H1 (cell line): Measurements from ENCODE around the gene ESRP2. TPM values are rescaled to one million over a fixed set of nuclear protein-coding genes. Genes with fewer than 3 reads are reported as not detected.

Source experiments
- CTCF ChIA-PET: fragments of 300-600 bp; sonication (Branson Sonifier 250); formaldehyde crosslinking; loops from one replicate; lab custom pipeline; 2021; ENCODE audit not compliant: partially characterized antibody; lab: Charles Lee
- POLR2A ChIA-PET: fragments of 300-600 bp; sonication (Branson Sonifier 250); formaldehyde crosslinking; loops from one replicate; lab custom pipeline; 2021; ENCODE audit warnings: inconsistent platforms; ENCODE audit not compliant: partially characterized antibody; lab: Charles Lee
- DNase-seq, 2 experiments: peaks; one replicate each; pipeline versions ENCODE4 v3.0.0 to v3.0.0-alpha.2; 2010 to 2022; ENCODE audit warnings: low spot score in 2 of 2, low read depth in 1 of 2, mixed read lengths in 1 of 2
- FAIRE-seq: peaks from 2 replicates; lab custom pipeline; 2011; peaks lifted over from hg19 to GRCh38; lab: Jason Lieb, UNC
- H2AFZ ChIP-seq: 2 replicates; pipeline ENCODE4 v1.8.1; 2012; ENCODE audit warnings: low read length, inconsistent platforms
- H2AK5ac ChIP-seq: 2 replicates; pipeline ENCODE4 v1.6.1; 2013; ENCODE audit warnings: low read depth, low read length
- H2BK120ac ChIP-seq: replicated peaks from 2 replicates; pipeline ENCODE3; 2013; ENCODE audit warnings: low read depth, low read length, inconsistent platforms
- H2BK12ac ChIP-seq: 2 replicates; pipeline ENCODE4 v1.6.1; 2013; ENCODE audit warnings: low read depth, low read length
- H2BK15ac ChIP-seq: 2 replicates; pipeline ENCODE4 v1.6.1; 2013; ENCODE audit warnings: low read length
- H2BK20ac ChIP-seq: 2 replicates; pipeline ENCODE4 v1.6.1; 2013; ENCODE audit warnings: low read length
- H2BK5ac ChIP-seq: 2 replicates; pipeline ENCODE4 v1.6.1; 2013; ENCODE audit warnings: low read depth, low read length
- H3K14ac ChIP-seq: 2 replicates; pipeline ENCODE4 v1.6.1; 2013; ENCODE audit warnings: inconsistent platforms; ENCODE audit not compliant: insufficient read length
- H3K18ac ChIP-seq: 2 replicates; pipeline ENCODE4 v1.6.1; 2013; ENCODE audit warnings: low read length; ENCODE audit errors: extremely low read depth
- H3K23ac ChIP-seq: 2 replicates; pipeline ENCODE4 v1.6.1; 2013; ENCODE audit warnings: inconsistent platforms; ENCODE audit not compliant: insufficient read length
- H3K23me2 ChIP-seq: 2 replicates; pipeline ENCODE4 v1.6.1; 2013; ENCODE audit warnings: low read depth, low read length
- H3K27ac ChIP-seq: 2 replicates; pipeline ENCODE4 v1.6.1; 2011; ENCODE audit warnings: low read depth, low read length, inconsistent platforms
- H3K27me3 ChIP-seq, 4 experiments: replicated peaks in 1 of 4; 1 replicate in 1 of 4; 2 replicates in 3 of 4; pipeline versions ENCODE4 v1.6.1 to v1.8.1; 2011 to 2013; ENCODE audit warnings: low read length in 3 of 4, mild to moderate bottlenecking in 3 of 4, inconsistent platforms in 2 of 4, mixed read lengths in 2 of 4, moderate library complexity in 1 of 4; ENCODE audit not compliant: control insufficient read depth in 3 of 4, insufficient read depth in 3 of 4; ENCODE audit errors: extremely low read depth in 1 of 4
- H3K36me3 ChIP-seq, 4 experiments: 2 replicates each; pipeline versions ENCODE4 v1.6.1 to v1.8.1; 2011 to 2013; ENCODE audit warnings: mild to moderate bottlenecking in 4 of 4, low read length in 3 of 4, moderate library complexity in 2 of 4, control low read depth in 1 of 4, inconsistent platforms in 1 of 4; ENCODE audit not compliant: insufficient read depth in 4 of 4, control insufficient read depth in 2 of 4
- H3K4ac ChIP-seq: replicated peaks from 2 replicates; pipeline ENCODE3; 2013; ENCODE audit warnings: low read length, low read depth, mixed read lengths, inconsistent platforms; ENCODE audit not compliant: insufficient read length
- H3K4me1 ChIP-seq, 4 experiments: replicated peaks in 1 of 4; 1 replicate in 1 of 4; 2 replicates in 3 of 4; pipeline versions ENCODE4 v1.6.1 to v1.8.1; 2011 to 2013; ENCODE audit warnings: low read length in 3 of 4, inconsistent platforms in 2 of 4, mixed read lengths in 1 of 4; ENCODE audit not compliant: insufficient read depth in 4 of 4, control insufficient read depth in 3 of 4
- H3K4me2 ChIP-seq, 2 experiments: 2 replicates each; pipeline versions ENCODE4 v1.6.1 to v1.8.1; 2011 to 2013; ENCODE audit warnings: low read depth in 2 of 2, low read length in 2 of 2, control low read depth in 1 of 2, inconsistent platforms in 1 of 2, mild to moderate bottlenecking in 1 of 2; ENCODE audit not compliant: insufficient read depth in 1 of 2
- H3K4me3 ChIP-seq, 4 experiments: fragments of 200-600, 300-600 bp in 1 of 4; sonication (generic), shearing (Covaris generic), sonication (Bioruptor Twin) in 1 of 4; 2 replicates each; pipeline versions ENCODE4 v1.5.1 to v1.8.1; 2011 to 2016; ENCODE audit warnings: low read length in 4 of 4, low read depth in 3 of 4, control low read depth in 2 of 4, inconsistent platforms in 2 of 4, mild to moderate bottlenecking in 2 of 4, mixed read lengths in 1 of 4, moderate library complexity in 1 of 4; ENCODE audit not compliant: insufficient read depth in 2 of 4; ENCODE audit errors: extremely low read depth in 1 of 4
- H3K56ac ChIP-seq: replicated peaks from 2 replicates; pipeline ENCODE3; 2013; ENCODE audit warnings: low read depth, mild to moderate bottlenecking, mixed read lengths, low read length, inconsistent platforms; ENCODE audit not compliant: insufficient read length
- H3K79me1 ChIP-seq: 2 replicates; pipeline ENCODE4 v1.6.1; 2013; ENCODE audit warnings: low read depth, low read length, control low read depth
- H3K79me2 ChIP-seq, 2 experiments: 2 replicates each; pipeline versions ENCODE4 v1.6.1 to v1.8.1; 2012 to 2013; ENCODE audit warnings: low read length in 2 of 2, mild to moderate bottlenecking in 2 of 2, inconsistent platforms in 1 of 2; ENCODE audit not compliant: insufficient read depth in 2 of 2, control insufficient read depth in 1 of 2
- H3K9ac ChIP-seq, 4 experiments: replicated peaks in 1 of 4; 1 replicate in 1 of 4; 2 replicates in 3 of 4; pipeline versions ENCODE4 v1.6.1 to v1.8.1; 2011 to 2013; ENCODE audit warnings: low read depth in 3 of 4, low read length in 3 of 4, control low read depth in 2 of 4, mild to moderate bottlenecking in 2 of 4, moderate library complexity in 2 of 4, inconsistent platforms in 1 of 4; ENCODE audit errors: extremely low read depth in 1 of 4
- H3K9me3 ChIP-seq, 2 experiments: 2 replicates each; pipeline versions ENCODE4 v1.6.1 to v1.8.1; 2012 to 2013; ENCODE audit warnings: mild to moderate bottlenecking in 2 of 2, moderate library complexity in 2 of 2, control low read depth in 1 of 2, inconsistent platforms in 1 of 2, low read depth in 1 of 2, low read length in 1 of 2, mixed read lengths in 1 of 2; ENCODE audit not compliant: insufficient read depth in 2 of 2
- H4K20me1 ChIP-seq, 2 experiments: replicated peaks in 1 of 2; 2 replicates each; pipeline versions ENCODE3 to v1.8.1; 2011 to 2013; ENCODE audit warnings: inconsistent platforms in 2 of 2, low read length in 2 of 2, mild to moderate bottlenecking in 1 of 2; ENCODE audit not compliant: insufficient read depth in 2 of 2, control insufficient read depth in 1 of 2
- H4K5ac ChIP-seq: 2 replicates; pipeline ENCODE4 v1.6.1; 2013; ENCODE audit warnings: low read length, low read depth, mixed read lengths, inconsistent platforms; ENCODE audit not compliant: insufficient read length
- H4K8ac ChIP-seq: 2 replicates; pipeline ENCODE4 v1.8.0; 2013; ENCODE audit warnings: mild to moderate bottlenecking, moderate library complexity, low read length, inconsistent platforms; ENCODE audit not compliant: insufficient read depth; ENCODE audit errors: extremely low read depth
- H4K91ac ChIP-seq: replicated peaks from 2 replicates; pipeline ENCODE3; 2013; ENCODE audit warnings: low read length, mixed read lengths, inconsistent platforms; ENCODE audit not compliant: insufficient read length
- CTCF ChIP-seq, 3 experiments: IDR thresholded peaks; 1 replicate in 2 of 3; 2 replicates in 1 of 3; pipeline versions ENCODE4 v1.5.1 to v1.6.1; 2011; ENCODE audit warnings: low read length in 3 of 3, mild to moderate bottlenecking in 3 of 3, inconsistent platforms in 2 of 3, low read depth in 1 of 3, moderate library complexity in 1 of 3; ENCODE audit not compliant: insufficient read depth in 1 of 3; ENCODE audit errors: control extremely low read depth in 1 of 3
- EGR1 ChIP-seq: IDR thresholded peaks from 2 replicates; pipeline ENCODE4 v1.6.1; 2011; ENCODE audit warnings: low read depth, low read length, borderline replicate concordance
- KDM4A ChIP-seq: IDR thresholded peaks from one replicate; pipeline ENCODE4 v1.7.1; 2012; ENCODE audit warnings: low read depth, mild to moderate bottlenecking, moderate library complexity, low read length, inconsistent platforms; ENCODE audit not compliant: severe bottlenecking
- POLR2A ChIP-seq, 2 experiments: IDR thresholded peaks; 1 replicate in 1 of 2; 2 replicates in 1 of 2; pipeline ENCODE4 v1.6.1; 2011; ENCODE audit warnings: low read depth in 2 of 2, low read length in 2 of 2, mild to moderate bottlenecking in 2 of 2; ENCODE audit errors: control extremely low read depth in 1 of 2
- RAD21 ChIP-seq, 2 experiments: IDR thresholded peaks in 1 of 2; conservative IDR thresholded peaks in 1 of 2; 2 replicates each; pipeline ENCODE4 v1.6.1; 2011; ENCODE audit warnings: low read depth in 2 of 2, low read length in 2 of 2, improper control_type of control experiment in 1 of 2, inconsistent platforms in 1 of 2, mild to moderate bottlenecking in 1 of 2, moderate library complexity in 1 of 2
- TAF7 ChIP-seq: optimal IDR thresholded peaks from 2 replicates; pipeline ENCODE3; 2011; ENCODE audit warnings: low read depth, mild to moderate bottlenecking, inconsistent platforms, low read length, moderate library complexity, borderline replicate concordance
- TBP ChIP-seq: IDR thresholded peaks from 2 replicates; pipeline ENCODE4 v1.6.1; 2011; ENCODE audit warnings: low read depth, low read length, improper control_type of control experiment
- YY1 ChIP-seq: IDR thresholded peaks from 2 replicates; pipeline ENCODE4 v1.6.1; 2011; ENCODE audit warnings: low read depth, mild to moderate bottlenecking, low read length
- WGBS, 2 experiments: shearing (Covaris generic) in 1 of 2; methylation state at CpG; one replicate each; pipeline versions ENCODE4 v1.1.6 to v1.1.7; 2013 to 2015; ENCODE audit warnings: low lambda C conversion rate in 2 of 2, mixed read lengths in 2 of 2, inconsistent platforms in 1 of 2, low coverage in 1 of 2, missing lambda C conversion rate in 1 of 2; ENCODE audit not compliant: insufficient replicate concordance in 2 of 2, insufficient coverage in 1 of 2, insufficient read length in 1 of 2; ENCODE audit errors: extremely low coverage in 1 of 2, missing lambda C conversion rate in 1 of 2; 5-methylcytosine and 5-hydroxymethylcytosine counted together
- polyA plus RNA-seq, 7 experiments: library from polyadenylated mRNA; depleted of rRNA in 3 of 7; stranded (reverse) in 5 of 7; unstranded in 2 of 7; fragments of >200 nt in 5 of 7; fragments of 200-250 nt in 2 of 7; gene quantifications; 1 replicate in 5 of 7; 2 replicates in 1 of 7; 4 replicates in 1 of 7; pipeline versions ENCODE4 v1.2.1 to v1.2.3, GENCODE V29; 2011 to 2013; ENCODE audit warnings: missing spikeins in 2 of 7, mixed read lengths in 2 of 7
- total RNA-seq: library from RNA; stranded (reverse); fragmentation: NEBNext Ultra II Directional; extraction: Animal tissue kit (Norgen Biotek cat#: 25700); gene quantifications from 2 replicates; pipeline ENCODE4 v1.2.1, GENCODE V29; 2021

The ESRP2 gene
- total and polyA plus RNA-seq, 2 of the 8 experiments (the other 6 are each of a cell fraction or from before 2014, with no cell fraction given), result 35.1 to 45.8 TPM

- Histone ChIP-seq H3K56ac (peak overlapping the region; percentile 82), H2BK120ac (no peak overlapping the region), H4K8ac (peak overlapping the region; percentile 79; the same call in 1 of the 2 replicates), H3K4me1 (peaks cover 0 to 28% (median 20%) of the 10 kb centered on the region in 4 experiments; a peak in 5 of 7 replicates), H4K20me1 (peaks cover 19 to 26% of the 10 kb centered on the region in 2 experiments), H4K91ac (peak overlapping the region; percentile 77), H2BK15ac (no peak overlapping the region), H3K27ac (peak overlapping the region; percentile 39), H2BK5ac (peak overlapping the region; percentile 93), H3K18ac (peak overlapping the region; percentile 87), H3K14ac (no peak overlapping the region), H3K79me1 (peaks cover 5% of the 10 kb centered on the region; the same call in 1 of the 2 replicates), H3K4me2 (peak overlapping the region; percentile 99), H3K9ac (peak overlapping the region; percentile 68 to 75 (median 74); a peak in 6 of 7 replicates), H2BK20ac (no peak overlapping the region), H3K23ac (no peak overlapping the region), H3K27me3 (no peaks in the 10 kb centered on the region), H3K4me3 (peak overlapping the region; percentile 59 to 85 (median 82)), H3K4ac (peak overlapping the region; percentile 62), H3K79me2 (peaks cover 5 to 19% of the 10 kb centered on the region in 2 experiments), H3K36me3 (peaks cover 6 to 24% (median 20%) of the 10 kb centered on the region in 4 experiments; a peak in 7 of 8 replicates), H3K9me3 (no peaks in the 10 kb centered on the region), H3K23me2 (peaks cover 22% of the 10 kb centered on the region), H2AK5ac (no peak overlapping the region), H2AFZ (no peak overlapping the region), H2BK12ac (peak overlapping the region; percentile 35; the same call in 1 of the 2 replicates), H4K5ac (no peak overlapping the region)
- CTCF ChIA-PET, result interaction anchor here (1.0 to 4.0 kb wide), 7 partner anchors 8 to 174 kb away, joined by 3 to 13 read pairs (median 4); no protein-coding TSS in a partner anchor
- POLR2A ChIA-PET, result interaction anchor here (0.6 to 5.9 kb wide), 24 partner anchors 9 to 516 kb away, joined by 3 to 61 read pairs (median 4); partner anchors contain the start of genes GFOD2, NFATC3, PLA2G15 and PRMT7
- DNase-seq, result peak in 1 of 2 experiments; percentile 79
- 5% methylated on average over 71 of the region's 73 CpGs; no CpG with 5 or more reads in 1 of the 2 experiments for WGBS, 2 experiments
- no peak for FAIRE-seq
- peak; percentile 28 for TF ChIP-seq TAF7
- peak; percentile 49 to 60 (median 55) for TF ChIP-seq CTCF (IDR thresholded peaks at IDR 0.05; ENCODE audit: control extremely low read depth in 1 of 3, insufficient read depth in 1 of 3, low read depth in 1 of 3, low read length in 3 of 3)
- TF ChIP-seq POLR2A (IDR thresholded peaks at IDR 0.05; ENCODE audit: control extremely low read depth in 1 of 2, low read depth in 2 of 2, low read length in 2 of 2), result no peak
- TF ChIP-seq EGR1, result peak; percentile 33; the same call in 1 of the 2 replicates
- peak in 1 of 2 experiments; percentile 15; a peak in 1 of 4 replicates for TF ChIP-seq RAD21 (IDR thresholded peaks at IDR 0.05 in 1 of 2, conservative IDR thresholded peaks at IDR 0.05 in 1 of 2; ENCODE audit: low read depth in 2 of 2, low read length in 2 of 2)
- TF ChIP-seq YY1, result no peak
- peak; percentile 28; the same call in 1 of the 2 replicates for TF ChIP-seq TBP
- peak; percentile 40 for TF ChIP-seq KDM4A
These were observed 630 bp downstream of the ESRP2 start for GRCh38 chr16:68235108-68235886.
